RPMI7951 (cell line): ENCODE results near the gene EPB41L4A. TPM values are rescaled to one million over a fixed set of nuclear protein-coding genes. Genes with fewer than 3 reads are reported as not detected.

Experiments
- DNase-seq: peaks from one replicate; pipeline ENCODE4 v3.0.0-alpha.2; 2012; ENCODE audit warnings: low read depth
- total RNA-seq: library from RNA; depleted of rRNA; stranded (reverse); fragments of >200 nt; shearing (Covaris generic); gene quantifications from 2 replicates; pipeline ENCODE4 v1.2.3, GENCODE V29; 2014

The EPB41L4A gene
- total RNA-seq, 1 experiment from 2014 or later, result 0.12 TPM

GRCh38 chr5:112161392-112161748 is 257.7 kb downstream of the EPB41L4A start:
- DNase-seq, result no peak

- peak; percentile 84 for DNase-seq
Measured at GRCh38 chr5:112160652-112161391, 258.3 kb downstream of the EPB41L4A start.

- no peak for DNase-seq
Measured at GRCh38 chr5:112159435-112159834, 259.6 kb downstream of the EPB41L4A start.

- no peak for DNase-seq
Measured at GRCh38 chr5:112156211-112156610, 262.9 kb downstream of the EPB41L4A start.

- peak; percentile 58 for DNase-seq
Measured at GRCh38 chr5:112154940-112155686, 264.0 kb downstream of the EPB41L4A start.

- no peak for DNase-seq
Measured at GRCh38 chr5:112149727-112150126, 269.4 kb downstream of the EPB41L4A start.

GRCh38 chr5:112146323-112147226 is 272.5 kb downstream of the EPB41L4A start:
- peak; percentile 79 for DNase-seq

- no peak for DNase-seq
Measured at GRCh38 chr5:112143690-112144089, 275.4 kb downstream of the EPB41L4A start.

GRCh38 chr5:112142769-112143270 is 276.3 kb downstream of the EPB41L4A start:
- DNase-seq, result peak; percentile 81

- no peak for DNase-seq
Measured at GRCh38 chr5:112141582-112141981, 277.5 kb downstream of the EPB41L4A start.

GRCh38 chr5:112138526-112138925 is 280.6 kb downstream of the EPB41L4A start:
- DNase-seq, result no peak

GRCh38 chr5:112136773-112137172 is 282.3 kb downstream of the EPB41L4A start:
- DNase-seq, result no peak

- DNase-seq, result no peak
Measured at GRCh38 chr5:112127861-112128260, 291.2 kb downstream of the EPB41L4A start.

GRCh38 chr5:112126982-112127381 is 292.1 kb downstream of the EPB41L4A start:
- no peak for DNase-seq

- peak; percentile 36 for DNase-seq
Measured at GRCh38 chr5:112125903-112126302, 293.2 kb downstream of the EPB41L4A start.

- DNase-seq, result no peak
Measured at GRCh38 chr5:112124788-112125187, 294.3 kb downstream of the EPB41L4A start.

GRCh38 chr5:112123086-112123485 is 296.0 kb downstream of the EPB41L4A start:
- no peak for DNase-seq

- DNase-seq, result no peak
Measured at GRCh38 chr5:112122353-112122752, 296.7 kb downstream of the EPB41L4A start.

- peak; percentile 40 for DNase-seq
Measured at GRCh38 chr5:112121258-112121657, 297.8 kb downstream of the EPB41L4A start.

- DNase-seq, result no peak
Measured at GRCh38 chr5:112119969-112120368, 299.1 kb downstream of the EPB41L4A start.

GRCh38 chr5:112119508-112119907 is 299.6 kb downstream of the EPB41L4A start:
- peak; percentile 58 for DNase-seq

- no peak for DNase-seq
Measured at GRCh38 chr5:112117551-112117950, 301.5 kb downstream of the EPB41L4A start.
